Measurements from ENCODE around the gene SCG5.

DNA sequence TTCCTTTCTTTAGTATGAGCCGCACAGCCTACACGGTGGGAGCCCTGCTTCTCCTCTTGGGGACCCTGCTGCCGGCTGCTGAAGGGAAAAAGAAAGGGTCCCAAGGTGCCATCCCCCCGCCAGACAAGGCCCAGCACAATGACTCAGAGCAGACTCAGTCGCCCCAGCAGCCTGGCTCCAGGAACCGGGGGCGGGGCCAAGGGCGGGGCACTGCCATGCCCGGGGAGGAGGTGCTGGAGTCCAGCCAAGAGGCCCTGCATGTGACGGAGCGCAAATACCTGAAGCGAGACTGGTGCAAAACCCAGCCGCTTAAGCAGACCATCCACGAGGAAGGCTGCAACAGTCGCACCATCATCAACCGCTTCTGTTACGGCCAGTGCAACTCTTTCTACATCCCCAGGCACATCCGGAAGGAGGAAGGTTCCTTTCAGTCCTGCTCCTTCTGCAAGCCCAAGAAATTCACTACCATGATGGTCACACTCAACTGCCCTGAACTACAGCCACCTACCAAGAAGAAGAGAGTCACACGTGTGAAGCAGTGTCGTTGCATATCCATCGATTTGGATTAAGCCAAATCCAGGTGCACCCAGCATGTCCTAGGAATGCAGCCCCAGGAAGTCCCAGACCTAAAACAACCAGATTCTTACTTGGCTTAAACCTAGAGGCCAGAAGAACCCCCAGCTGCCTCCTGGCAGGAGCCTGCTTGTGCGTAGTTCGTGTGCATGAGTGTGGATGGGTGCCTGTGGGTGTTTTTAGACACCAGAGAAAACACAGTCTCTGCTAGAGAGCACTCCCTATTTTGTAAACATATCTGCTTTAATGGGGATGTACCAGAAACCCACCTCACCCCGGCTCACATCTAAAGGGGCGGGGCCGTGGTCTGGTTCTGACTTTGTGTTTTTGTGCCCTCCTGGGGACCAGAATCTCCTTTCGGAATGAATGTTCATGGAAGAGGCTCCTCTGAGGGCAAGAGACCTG is 89.5 kb downstream of the SCG5 start:
- TF ChIP-seq, protein P1, sequence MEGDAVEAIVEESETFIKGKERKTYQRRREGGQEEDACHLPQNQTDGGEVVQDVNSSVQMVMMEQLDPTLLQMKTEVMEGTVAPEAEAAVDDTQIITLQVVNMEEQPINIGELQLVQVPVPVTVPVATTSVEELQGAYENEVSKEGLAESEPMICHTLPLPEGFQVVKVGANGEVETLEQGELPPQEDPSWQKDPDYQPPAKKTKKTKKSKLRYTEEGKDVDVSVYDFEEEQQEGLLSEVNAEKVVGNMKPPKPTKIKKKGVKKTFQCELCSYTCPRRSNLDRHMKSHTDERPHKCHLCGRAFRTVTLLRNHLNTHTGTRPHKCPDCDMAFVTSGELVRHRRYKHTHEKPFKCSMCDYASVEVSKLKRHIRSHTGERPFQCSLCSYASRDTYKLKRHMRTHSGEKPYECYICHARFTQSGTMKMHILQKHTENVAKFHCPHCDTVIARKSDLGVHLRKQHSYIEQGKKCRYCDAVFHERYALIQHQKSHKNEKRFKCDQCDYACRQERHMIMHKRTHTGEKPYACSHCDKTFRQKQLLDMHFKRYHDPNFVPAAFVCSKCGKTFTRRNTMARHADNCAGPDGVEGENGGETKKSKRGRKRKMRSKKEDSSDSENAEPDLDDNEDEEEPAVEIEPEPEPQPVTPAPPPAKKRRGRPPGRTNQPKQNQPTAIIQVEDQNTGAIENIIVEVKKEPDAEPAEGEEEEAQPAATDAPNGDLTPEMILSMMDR (IDR thresholded peaks at IDR 0.05; ENCODE audit: insufficient read depth, low read depth, low read length), result no peak
- no peak for TF ChIP-seq EZH2 (IDR thresholded peaks at IDR 0.05; ENCODE audit: insufficient read depth, low read length)

Data from astrocyte (in vitro differentiated cells and primary cell).